H1 (cell line): ENCODE measurements around the gene LPP. TPM values are rescaled to one million over a fixed set of nuclear protein-coding genes. Genes with fewer than 3 reads are reported as not detected.

Source experiments
- CTCF ChIA-PET: fragments of 300-600 bp; sonication (Branson Sonifier 250); formaldehyde crosslinking; loops from one replicate; lab custom pipeline; 2021; ENCODE audit not compliant: partially characterized antibody; lab: Charles Lee
- POLR2A ChIA-PET: fragments of 300-600 bp; sonication (Branson Sonifier 250); formaldehyde crosslinking; loops from one replicate; lab custom pipeline; 2021; ENCODE audit warnings: inconsistent platforms; ENCODE audit not compliant: partially characterized antibody; lab: Charles Lee
- DNase-seq, 2 experiments: peaks; one replicate each; pipeline versions ENCODE4 v3.0.0 to v3.0.0-alpha.2; 2010 to 2022; ENCODE audit warnings: low spot score in 2 of 2, low read depth in 1 of 2, mixed read lengths in 1 of 2
- FAIRE-seq: peaks from 2 replicates; lab custom pipeline; 2011; peaks lifted over from hg19 to GRCh38; lab: Jason Lieb, UNC
- H2AFZ ChIP-seq: 2 replicates; pipeline ENCODE4 v1.8.1; 2012; ENCODE audit warnings: low read length, inconsistent platforms
- H2AK5ac ChIP-seq: 2 replicates; pipeline ENCODE4 v1.6.1; 2013; ENCODE audit warnings: low read depth, low read length
- H2BK120ac ChIP-seq: replicated peaks from 2 replicates; pipeline ENCODE3; 2013; ENCODE audit warnings: low read depth, low read length, inconsistent platforms
- H2BK12ac ChIP-seq: 2 replicates; pipeline ENCODE4 v1.6.1; 2013; ENCODE audit warnings: low read depth, low read length
- H2BK15ac ChIP-seq: 2 replicates; pipeline ENCODE4 v1.6.1; 2013; ENCODE audit warnings: low read length
- H2BK20ac ChIP-seq: 2 replicates; pipeline ENCODE4 v1.6.1; 2013; ENCODE audit warnings: low read length
- H2BK5ac ChIP-seq: 2 replicates; pipeline ENCODE4 v1.6.1; 2013; ENCODE audit warnings: low read depth, low read length
- H3K14ac ChIP-seq: 2 replicates; pipeline ENCODE4 v1.6.1; 2013; ENCODE audit warnings: inconsistent platforms; ENCODE audit not compliant: insufficient read length
- H3K18ac ChIP-seq: 2 replicates; pipeline ENCODE4 v1.6.1; 2013; ENCODE audit warnings: low read length; ENCODE audit errors: extremely low read depth
- H3K23ac ChIP-seq: 2 replicates; pipeline ENCODE4 v1.6.1; 2013; ENCODE audit warnings: inconsistent platforms; ENCODE audit not compliant: insufficient read length
- H3K23me2 ChIP-seq: 2 replicates; pipeline ENCODE4 v1.6.1; 2013; ENCODE audit warnings: low read depth, low read length
- H3K27ac ChIP-seq: 2 replicates; pipeline ENCODE4 v1.6.1; 2011; ENCODE audit warnings: low read depth, low read length, inconsistent platforms
- H3K27me3 ChIP-seq, 4 experiments: replicated peaks in 1 of 4; 1 replicate in 1 of 4; 2 replicates in 3 of 4; pipeline versions ENCODE4 v1.6.1 to v1.8.1; 2011 to 2013; ENCODE audit warnings: low read length in 3 of 4, mild to moderate bottlenecking in 3 of 4, inconsistent platforms in 2 of 4, mixed read lengths in 2 of 4, moderate library complexity in 1 of 4; ENCODE audit not compliant: control insufficient read depth in 3 of 4, insufficient read depth in 3 of 4; ENCODE audit errors: extremely low read depth in 1 of 4
- H3K36me3 ChIP-seq, 4 experiments: 2 replicates each; pipeline versions ENCODE4 v1.6.1 to v1.8.1; 2011 to 2013; ENCODE audit warnings: mild to moderate bottlenecking in 4 of 4, low read length in 3 of 4, moderate library complexity in 2 of 4, control low read depth in 1 of 4, inconsistent platforms in 1 of 4; ENCODE audit not compliant: insufficient read depth in 4 of 4, control insufficient read depth in 2 of 4
- H3K4ac ChIP-seq: replicated peaks from 2 replicates; pipeline ENCODE3; 2013; ENCODE audit warnings: low read length, low read depth, mixed read lengths, inconsistent platforms; ENCODE audit not compliant: insufficient read length
- H3K4me1 ChIP-seq, 4 experiments: replicated peaks in 1 of 4; 1 replicate in 1 of 4; 2 replicates in 3 of 4; pipeline versions ENCODE4 v1.6.1 to v1.8.1; 2011 to 2013; ENCODE audit warnings: low read length in 3 of 4, inconsistent platforms in 2 of 4, mixed read lengths in 1 of 4; ENCODE audit not compliant: insufficient read depth in 4 of 4, control insufficient read depth in 3 of 4
- H3K4me2 ChIP-seq, 2 experiments: 2 replicates each; pipeline versions ENCODE4 v1.6.1 to v1.8.1; 2011 to 2013; ENCODE audit warnings: low read depth in 2 of 2, low read length in 2 of 2, control low read depth in 1 of 2, inconsistent platforms in 1 of 2, mild to moderate bottlenecking in 1 of 2; ENCODE audit not compliant: insufficient read depth in 1 of 2
- H3K4me3 ChIP-seq, 4 experiments: fragments of 200-600, 300-600 bp in 1 of 4; sonication (generic), shearing (Covaris generic), sonication (Bioruptor Twin) in 1 of 4; 2 replicates each; pipeline versions ENCODE4 v1.5.1 to v1.8.1; 2011 to 2016; ENCODE audit warnings: low read length in 4 of 4, low read depth in 3 of 4, control low read depth in 2 of 4, inconsistent platforms in 2 of 4, mild to moderate bottlenecking in 2 of 4, mixed read lengths in 1 of 4, moderate library complexity in 1 of 4; ENCODE audit not compliant: insufficient read depth in 2 of 4; ENCODE audit errors: extremely low read depth in 1 of 4
- H3K56ac ChIP-seq: replicated peaks from 2 replicates; pipeline ENCODE3; 2013; ENCODE audit warnings: low read depth, mild to moderate bottlenecking, mixed read lengths, low read length, inconsistent platforms; ENCODE audit not compliant: insufficient read length
- H3K79me1 ChIP-seq: 2 replicates; pipeline ENCODE4 v1.6.1; 2013; ENCODE audit warnings: low read depth, low read length, control low read depth
- H3K79me2 ChIP-seq, 2 experiments: 2 replicates each; pipeline versions ENCODE4 v1.6.1 to v1.8.1; 2012 to 2013; ENCODE audit warnings: low read length in 2 of 2, mild to moderate bottlenecking in 2 of 2, inconsistent platforms in 1 of 2; ENCODE audit not compliant: insufficient read depth in 2 of 2, control insufficient read depth in 1 of 2
- H3K9ac ChIP-seq, 4 experiments: replicated peaks in 1 of 4; 1 replicate in 1 of 4; 2 replicates in 3 of 4; pipeline versions ENCODE4 v1.6.1 to v1.8.1; 2011 to 2013; ENCODE audit warnings: low read depth in 3 of 4, low read length in 3 of 4, control low read depth in 2 of 4, mild to moderate bottlenecking in 2 of 4, moderate library complexity in 2 of 4, inconsistent platforms in 1 of 4; ENCODE audit errors: extremely low read depth in 1 of 4
- H3K9me3 ChIP-seq, 2 experiments: 2 replicates each; pipeline versions ENCODE4 v1.6.1 to v1.8.1; 2012 to 2013; ENCODE audit warnings: mild to moderate bottlenecking in 2 of 2, moderate library complexity in 2 of 2, control low read depth in 1 of 2, inconsistent platforms in 1 of 2, low read depth in 1 of 2, low read length in 1 of 2, mixed read lengths in 1 of 2; ENCODE audit not compliant: insufficient read depth in 2 of 2
- H4K20me1 ChIP-seq, 2 experiments: replicated peaks in 1 of 2; 2 replicates each; pipeline versions ENCODE3 to v1.8.1; 2011 to 2013; ENCODE audit warnings: inconsistent platforms in 2 of 2, low read length in 2 of 2, mild to moderate bottlenecking in 1 of 2; ENCODE audit not compliant: insufficient read depth in 2 of 2, control insufficient read depth in 1 of 2
- H4K5ac ChIP-seq: 2 replicates; pipeline ENCODE4 v1.6.1; 2013; ENCODE audit warnings: low read length, low read depth, mixed read lengths, inconsistent platforms; ENCODE audit not compliant: insufficient read length
- H4K8ac ChIP-seq: 2 replicates; pipeline ENCODE4 v1.8.0; 2013; ENCODE audit warnings: mild to moderate bottlenecking, moderate library complexity, low read length, inconsistent platforms; ENCODE audit not compliant: insufficient read depth; ENCODE audit errors: extremely low read depth
- H4K91ac ChIP-seq: replicated peaks from 2 replicates; pipeline ENCODE3; 2013; ENCODE audit warnings: low read length, mixed read lengths, inconsistent platforms; ENCODE audit not compliant: insufficient read length
- BCL11A ChIP-seq, 2 experiments: IDR thresholded peaks; one replicate each; pipeline ENCODE4 v1.6.1; 2011; ENCODE audit warnings: low read depth in 2 of 2, low read length in 2 of 2, mild to moderate bottlenecking in 2 of 2
- CBX5 ChIP-seq: fragments of 300-800, 300-1000 bp; sonication (generic); IDR thresholded peaks from 2 replicates; pipeline ENCODE4 v1.7.1; 2016; ENCODE audit warnings: antibody characterized with exemption, low read length, low read depth
- CTCF ChIP-seq, 3 experiments: IDR thresholded peaks; 1 replicate in 2 of 3; 2 replicates in 1 of 3; pipeline versions ENCODE4 v1.5.1 to v1.6.1; 2011; ENCODE audit warnings: low read length in 3 of 3, mild to moderate bottlenecking in 3 of 3, inconsistent platforms in 2 of 3, low read depth in 1 of 3, moderate library complexity in 1 of 3; ENCODE audit not compliant: insufficient read depth in 1 of 3; ENCODE audit errors: control extremely low read depth in 1 of 3
- GTF2F1 ChIP-seq: IDR thresholded peaks from 2 replicates; pipeline ENCODE4 v1.6.1; 2012; ENCODE audit warnings: low read depth, low read length, improper control_type of control experiment, borderline replicate concordance
- MAFK ChIP-seq: IDR thresholded peaks from 2 replicates; pipeline ENCODE4 v1.6.1; 2012; ENCODE audit warnings: low read depth, mild to moderate bottlenecking, improper control_type of control experiment, low read length
- NANOG ChIP-seq: IDR thresholded peaks from 2 replicates; pipeline ENCODE4 v1.6.1; 2011; ENCODE audit warnings: low read length, low read depth, mild to moderate bottlenecking, inconsistent platforms; ENCODE audit not compliant: insufficient read depth, poor library complexity, severe bottlenecking
- PHF8 ChIP-seq: fragments of 200-600 bp; sonication (generic); conservative IDR thresholded peaks from 2 replicates; pipeline ENCODE4 v1.7.1; 2012; ENCODE audit warnings: low read depth, mild to moderate bottlenecking, inconsistent platforms, low read length, moderate library complexity
- RXRA ChIP-seq: IDR thresholded peaks from 2 replicates; pipeline ENCODE4 v1.6.1; 2011; ENCODE audit warnings: low read depth, mild to moderate bottlenecking, low read length, moderate library complexity; ENCODE audit not compliant: insufficient read depth
- SAP30 ChIP-seq: fragments of 300-600 bp; sonication (generic); IDR thresholded peaks from 2 replicates; pipeline ENCODE4 v1.7.1; 2012; ENCODE audit warnings: low read length, moderate library complexity, mild to moderate bottlenecking, inconsistent platforms; ENCODE audit not compliant: insufficient read depth, insufficient replicate concordance
- SUZ12 ChIP-seq: fragments of 200-600 bp; sonication (generic); IDR thresholded peaks from 2 replicates; pipeline ENCODE4 v1.6.1; 2012; ENCODE audit warnings: mild to moderate bottlenecking, inconsistent platforms, low read length, moderate library complexity, mixed read lengths
- WGBS, 2 experiments: shearing (Covaris generic) in 1 of 2; methylation state at CpG; one replicate each; pipeline versions ENCODE4 v1.1.6 to v1.1.7; 2013 to 2015; ENCODE audit warnings: low lambda C conversion rate in 2 of 2, mixed read lengths in 2 of 2, inconsistent platforms in 1 of 2, low coverage in 1 of 2, missing lambda C conversion rate in 1 of 2; ENCODE audit not compliant: insufficient replicate concordance in 2 of 2, insufficient coverage in 1 of 2, insufficient read length in 1 of 2; ENCODE audit errors: extremely low coverage in 1 of 2, missing lambda C conversion rate in 1 of 2; 5-methylcytosine and 5-hydroxymethylcytosine counted together
- polyA plus RNA-seq, 7 experiments: library from polyadenylated mRNA; depleted of rRNA in 3 of 7; stranded (reverse) in 5 of 7; unstranded in 2 of 7; fragments of >200 nt in 5 of 7; fragments of 200-250 nt in 2 of 7; gene quantifications; 1 replicate in 5 of 7; 2 replicates in 1 of 7; 4 replicates in 1 of 7; pipeline versions ENCODE4 v1.2.1 to v1.2.3, GENCODE V29; 2011 to 2013; ENCODE audit warnings: missing spikeins in 2 of 7, mixed read lengths in 2 of 7
- total RNA-seq: library from RNA; stranded (reverse); fragmentation: NEBNext Ultra II Directional; extraction: Animal tissue kit (Norgen Biotek cat#: 25700); gene quantifications from 2 replicates; pipeline ENCODE4 v1.2.1, GENCODE V29; 2021

LPP gene
- total and polyA plus RNA-seq, 2 of the 8 experiments (the other 6 are each of a cell fraction or from before 2014, with no cell fraction given), result 10.0 to 53.3 TPM

- 85% methylated on average over 7 of the region's 7 CpGs; no CpG with 5 or more reads in 1 of the 2 experiments for WGBS, 2 experiments
- H3K9me3 ChIP-seq, result no peaks in the 10 kb centered on the region
- no peak overlapping the region for H4K8ac ChIP-seq
- H3K23ac ChIP-seq, result no peak overlapping the region
- no peak overlapping the region for H2AFZ ChIP-seq
- no peak for DNase-seq
- H3K18ac ChIP-seq, result no peak overlapping the region
- H3K4me2 ChIP-seq, result no peak overlapping the region
- no peak overlapping the region for H2BK20ac ChIP-seq
- H2BK15ac ChIP-seq, result no peak overlapping the region
- H3K4me1 ChIP-seq, result peaks cover 0 to 3% (median 2%) of the 10 kb centered on the region in 4 experiments; a peak in 2 of 7 replicates
- H2BK5ac ChIP-seq, result no peak overlapping the region
- H2BK12ac ChIP-seq, result no peak overlapping the region
- no peaks in the 10 kb centered on the region for H4K20me1 ChIP-seq
- no peak overlapping the region for H4K91ac ChIP-seq
- no peak overlapping the region for H3K27ac ChIP-seq
- H3K79me1 ChIP-seq, result no peaks in the 10 kb centered on the region
- H3K79me2 ChIP-seq, result no peaks in the 10 kb centered on the region
- no peak overlapping the region for H4K5ac ChIP-seq
- H2BK120ac ChIP-seq, result no peak overlapping the region
- POLR2A ChIA-PET, result no interaction called here
- CTCF ChIA-PET, result no interaction called here
- no peaks in the 10 kb centered on the region for H3K36me3 ChIP-seq
- H3K27me3 ChIP-seq, result no peaks in the 10 kb centered on the region
- no peak overlapping the region for H3K14ac ChIP-seq
- H3K56ac ChIP-seq, result no peak overlapping the region
- H3K4ac ChIP-seq, result no peak overlapping the region
- H2AK5ac ChIP-seq, result no peak overlapping the region
- no peaks in the 10 kb centered on the region for H3K23me2 ChIP-seq
- H3K9ac ChIP-seq, result no peak overlapping the region
- no peak for FAIRE-seq
- no peak overlapping the region for H3K4me3 ChIP-seq
- TF ChIP-seq CTCF (IDR thresholded peaks at IDR 0.05; ENCODE audit: control extremely low read depth in 1 of 3, insufficient read depth in 1 of 3, low read depth in 1 of 3, low read length in 3 of 3) (no peak), GTF2F1 (no peak), CBX5 (no peak), RXRA (no peak), SAP30 (no peak), BCL11A (IDR thresholded peaks at IDR 0.05; ENCODE audit: low read depth in 2 of 2, low read length in 2 of 2) (no peak), SUZ12 (no peak), MAFK (no peak), PHF8 (no peak), NANOG (no peak)
Measured at GRCh38 chr3:188513662-188514328, 359.8 kb downstream of the LPP start.
